ENCODE measurements around the gene TTLL11.

GRCh38 chr9:121781145-121781548 is 312.0 kb downstream of the TTLL11 start:
- TF ChIP-seq CTCF (optimal IDR thresholded peaks at IDR 0.05 in 1 of 3, IDR thresholded peaks at IDR 0.05 in 1 of 3, conservative IDR thresholded peaks at IDR 0.05 in 1 of 3; ENCODE audit: extremely low read depth in 1 of 3, insufficient read depth in 2 of 3, low read length in 3 of 3) (no peak), EZH2 (IDR thresholded peaks at IDR 0.05; ENCODE audit: low read length) (no peak)

Data from keratinocyte (primary cell).